ENCODE results near the gene ZRANB3.

GRCh38 chr2:135218426-135218825, 312.6 kb downstream of the ZRANB3 start:
- no peak for TF ChIP-seq CTCF (conservative IDR thresholded peaks at IDR 0.05; ENCODE audit: low read depth, low read length)
- no peak for TF ChIP-seq EZH2 (IDR thresholded peaks at IDR 0.05; ENCODE audit: borderline replicate concordance, low read depth, low read length, poor library complexity, severe bottlenecking)

Data from A673 (cell line).